PC-9 (cell line): ENCODE data around the gene ARHGAP26.

ENCODE experiments used
- EZH2 ChIP-seq: fragments of 200-600 bp; sonication (generic); IDR thresholded peaks from 2 replicates; pipeline ENCODE4 v1.8.0; 2017; ENCODE audit warnings: antibody characterized with exemption, low read depth
- TF ChIP-seq, protein P1 (sequence below): fragments of 200-600 bp; sonication (generic); conservative IDR thresholded peaks from 2 replicates; pipeline ENCODE4 v1.6.1; 2017; ENCODE audit warnings: mixed run types, antibody characterized with exemption, mild to moderate bottlenecking, moderate library complexity

DNA sequence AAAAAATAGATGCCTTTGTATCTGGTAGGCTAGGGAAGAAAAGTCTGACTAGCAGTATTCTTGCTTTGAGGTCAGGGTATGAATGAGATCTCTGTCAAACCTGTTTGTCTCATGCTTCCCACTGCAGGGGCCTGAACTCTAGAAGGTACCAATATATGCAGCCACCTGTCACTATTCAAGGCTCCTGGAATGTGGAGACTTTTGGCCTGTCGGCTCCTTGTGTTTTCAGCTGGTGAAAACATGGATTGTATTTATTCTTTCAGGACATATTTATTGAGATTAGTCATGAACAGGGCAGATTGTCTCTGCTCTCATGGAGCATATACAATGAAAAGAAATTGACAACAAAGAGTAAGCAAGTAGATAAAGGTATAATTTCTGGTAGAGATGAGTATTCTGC, 255.8 kb downstream of the ARHGAP26 start:
- TF ChIP-seq, protein P1, sequence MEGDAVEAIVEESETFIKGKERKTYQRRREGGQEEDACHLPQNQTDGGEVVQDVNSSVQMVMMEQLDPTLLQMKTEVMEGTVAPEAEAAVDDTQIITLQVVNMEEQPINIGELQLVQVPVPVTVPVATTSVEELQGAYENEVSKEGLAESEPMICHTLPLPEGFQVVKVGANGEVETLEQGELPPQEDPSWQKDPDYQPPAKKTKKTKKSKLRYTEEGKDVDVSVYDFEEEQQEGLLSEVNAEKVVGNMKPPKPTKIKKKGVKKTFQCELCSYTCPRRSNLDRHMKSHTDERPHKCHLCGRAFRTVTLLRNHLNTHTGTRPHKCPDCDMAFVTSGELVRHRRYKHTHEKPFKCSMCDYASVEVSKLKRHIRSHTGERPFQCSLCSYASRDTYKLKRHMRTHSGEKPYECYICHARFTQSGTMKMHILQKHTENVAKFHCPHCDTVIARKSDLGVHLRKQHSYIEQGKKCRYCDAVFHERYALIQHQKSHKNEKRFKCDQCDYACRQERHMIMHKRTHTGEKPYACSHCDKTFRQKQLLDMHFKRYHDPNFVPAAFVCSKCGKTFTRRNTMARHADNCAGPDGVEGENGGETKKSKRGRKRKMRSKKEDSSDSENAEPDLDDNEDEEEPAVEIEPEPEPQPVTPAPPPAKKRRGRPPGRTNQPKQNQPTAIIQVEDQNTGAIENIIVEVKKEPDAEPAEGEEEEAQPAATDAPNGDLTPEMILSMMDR = no peak
- no peak for TF ChIP-seq EZH2
